Heart right ventricle (tissue), 16 donors: ENCODE data around the gene PRKAG2. TPM values are rescaled to one million over a fixed set of nuclear protein-coding genes. Genes with fewer than 3 reads are reported as not detected.
"Not testable (repeated sequence)": the region's sequence is repeated elsewhere in the genome, so short reads cannot be mapped to it uniquely, and the experiment has no call there.

Experiments
- ATAC-seq, 8 donors: fragments of 200-7000 bp; cut with Tn5 transposase; one replicate each; pipeline ENCODE4 v1.9.1; 2020; ENCODE audit warnings: mild to moderate bottlenecking in 8 of 8, moderate library complexity in 8 of 8, moderate number of reproducible peaks in 1 of 8
- DNase-seq, 2 donors: peaks; one replicate each; pipeline ENCODE4 v3.0.0-alpha.2; 2020
- H3K27ac ChIP-seq, 10 donors: fragments of 200-600 bp; sonication (generic) in 2 of 10; one replicate each; pipeline versions ENCODE4 v1.5.0 to v1.8.0; 2020 to 2022; ENCODE audit warnings: mild to moderate bottlenecking in 3 of 10
- H3K27me3 ChIP-seq, 7 donors: fragments of 200-600 bp; one replicate each; pipeline ENCODE4 v1.8.0; 2021 to 2022; ENCODE audit warnings: mild to moderate bottlenecking in 2 of 7
- H3K36me3 ChIP-seq, 9 donors: fragments of 200-600 bp; sonication (generic) in 1 of 9; one replicate each; pipeline versions ENCODE4 v1.5.0 to v1.8.0; 2020 to 2022; ENCODE audit warnings: mild to moderate bottlenecking in 2 of 9
- H3K4me1 ChIP-seq, 9 donors: fragments of 200-600 bp; sonication (generic) in 1 of 9; one replicate each; pipeline versions ENCODE4 v1.5.0 to v1.8.0; 2020 to 2022; ENCODE audit warnings: mild to moderate bottlenecking in 4 of 9
- H3K4me3 ChIP-seq, 10 donors: fragments of 200-600 bp; sonication (generic) in 2 of 10; one replicate each; pipeline versions ENCODE4 v1.5.0 to v1.8.0; 2020 to 2022; ENCODE audit warnings: mild to moderate bottlenecking in 7 of 10, moderate library complexity in 2 of 10
- H3K9me3 ChIP-seq, 11 donors: fragments of 200-600 bp in 10 of 11; sonication (generic) in 2 of 11; one replicate each; pipeline versions ENCODE4 v1.5.0 to v1.8.0; 2013 to 2022; ENCODE audit warnings: mild to moderate bottlenecking in 2 of 11, control low read depth in 1 of 11, moderate library complexity in 1 of 11
- CTCF ChIP-seq, 9 donors: fragments of 200-600 bp; sonication (generic) in 2 of 9; IDR thresholded peaks; one replicate each; pipeline versions ENCODE4 v1.5.0 to v1.8.0; 2021 to 2022; ENCODE audit warnings: antibody characterized with exemption in 9 of 9, mild to moderate bottlenecking in 5 of 9, moderate library complexity in 1 of 9
- WGBS, 2 donors: extraction: QIAGEN DNeasy Blood & Tissue Kit; methylation state at CpG; one replicate each; pipeline ENCODE4 v1.1.7; 2013; ENCODE audit warnings: inconsistent platforms in 1 of 2; 5-methylcytosine and 5-hydroxymethylcytosine counted together
- intact Hi-C, 10 donors: fragments of 100-400 bp; cut with DNase I; formaldehyde crosslinking; loops; one replicate each; pipeline versions ENCODE4 v1.11.1 to v1.14.2; 2022
- polyA plus RNA-seq, 2 donors: library from polyadenylated mRNA; stranded (reverse); fragments of 200-250 nt; gene quantifications; one replicate each; pipeline ENCODE4 v1.2.3, GENCODE V29; 2013
- total RNA-seq, 10 donors: library from RNA; stranded (reverse); fragmentation: NEBNext Ultra II Directional in 3 of 10; extraction: Animal tissue kit (Norgen Biotek cat#: 25700) in 3 of 10; gene quantifications; one replicate each; pipeline versions ENCODE4 v1.2.1 to v1.2.4, GENCODE V29; 2021 to 2023
- donor health status: Arrhythmogenic right ventricular cardiomyopathy.
- donor health status: ischemic (EF 13 %, LVEDD 7.1; RV severe dilation, severe dysfunction).
- donor health status: healthy with polysubstance abuse.
- donor health status: DM: no; HTN: yes; CAD: no.
- donor health status: DM: no; HTN: no; CAD: no.
- donor health status: ischemic (EF 25% LVEDD 6.9; RV normal size, moderate dysfunction).
- donor health status: ischemic (EF 25% LVEDD 5.7; RV mildly dilated, moderate dysfunction).
- donor health status: healthy.
- donor health status: DM: yes; HTN: yes; CAD: no.
- donor health status: Ischemic cardiomyopathy.
- donor health status: ischemic (EF 35%, LVEDD 5.7; RV mildly dilated, moderate dysfunction).
- donor health status: nonischemic (EF 11% LVEDD 7.7; RV severe dilation, severe dysfunction).
- donor health status: DM: yes; HTN: yes; CAD: no.
- donor health status: PGD.
- donor health status: ischemic (EF 29% LVEDD 5.4; RV normal size, mild dysfunction).
- donor health status: nonischemic (EF 23%, LVEDD 6.1; RV moderate dilation, normal function).

The PRKAG2 gene
- total and polyA plus RNA-seq, 12 donors = 52.4 to 156 (median 114) TPM

GRCh38 chr7:151748733-151749132, 128.2 kb downstream of the PRKAG2 start:
- Histone ChIP-seq H3K9me3 (no peaks in the 10 kb centered on the region), H3K4me1 (peaks cover 5 to 31% (median 21%) of the 10 kb centered on the region in 9 donors), H3K27ac (no peak overlapping the region), H3K4me3 (no peak overlapping the region), H3K36me3 (no peaks in the 10 kb centered on the region), H3K27me3 (no peaks in the 10 kb centered on the region)
- DNase-seq (no peak), ATAC-seq (no peak)
- intact Hi-C loops = loop anchor here in 1 of 10 donors (5.0 kb wide), 1 partner anchor 121 kb away; no protein-coding TSS in a partner anchor
- 93 to 97% methylated on average over 15 of the region's 15 CpGs for WGBS, 2 donors
- no peak for TF ChIP-seq CTCF (IDR thresholded peaks at IDR 0.05)

DNA sequence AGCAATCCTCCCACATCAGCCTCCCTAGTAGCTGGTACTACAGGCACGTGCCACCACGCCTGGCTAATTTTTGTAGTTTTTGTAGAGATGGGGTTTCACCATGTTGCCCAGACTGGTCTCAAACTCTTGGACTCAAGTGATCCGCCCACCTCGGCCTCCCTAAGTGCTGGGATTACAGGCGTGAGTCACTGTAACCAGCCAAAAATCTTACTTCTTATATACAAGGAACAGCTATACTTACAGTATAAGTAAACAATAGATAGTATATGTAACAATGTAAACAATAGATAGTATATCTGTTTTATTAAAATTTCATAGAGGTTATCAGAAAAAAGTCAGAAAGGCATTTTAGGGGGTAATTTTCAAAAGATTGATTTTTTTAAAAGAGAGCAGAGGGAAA, 128.9 kb downstream of the PRKAG2 start:
- H3K27ac ChIP-seq, H3K4me3 ChIP-seq, ATAC-seq, H3K27me3 ChIP-seq, H3K9me3 ChIP-seq, H3K36me3 ChIP-seq, DNase-seq: not testable (repeated sequence)
- 96% methylated on average over 5 of the region's 5 CpGs for WGBS, 2 donors
- intact Hi-C loops = loop anchor here in 1 of 10 donors (5.0 kb wide), 1 partner anchor 121 kb away; no protein-coding TSS in a partner anchor
- peaks cover 6 to 37% (median 28%) of the 10 kb centered on the region in 9 donors for H3K4me1 ChIP-seq

GRCh38 chr7:151745706-151746105, 131.2 kb downstream of the PRKAG2 start:
- WGBS, 2 donors = 56 to 65% methylated on average over 11 of the region's 11 CpGs
- no peaks in the 10 kb centered on the region for H3K27me3 ChIP-seq
- ATAC-seq = peak; percentile 52 to 80 (median 72)
- H3K9me3 ChIP-seq = no peaks in the 10 kb centered on the region
- intact Hi-C loops = loop anchor here in 1 of 10 donors (5.0 kb wide), 1 partner anchor 118 kb away; no protein-coding TSS in a partner anchor
- TF ChIP-seq CTCF (IDR thresholded peaks at IDR 0.05) = no peak
- H3K4me1 ChIP-seq = peaks cover 11 to 42% (median 33%) of the 10 kb centered on the region in 9 donors
- no peaks in the 10 kb centered on the region for H3K36me3 ChIP-seq
- DNase-seq = no peak
- no peak overlapping the region for H3K4me3 ChIP-seq
- H3K27ac ChIP-seq = peak overlapping the region; percentile 38 to 88 (median 78)

- DNase-seq = peak; percentile 54 to 74
- peak; percentile 66 to 95 (median 82) for ATAC-seq
- Histone ChIP-seq H3K4me3 (no peak overlapping the region), H3K9me3 (no peaks in the 10 kb centered on the region), H3K36me3 (no peaks in the 10 kb centered on the region), H3K4me1 (peaks cover 11 to 42% (median 33%) of the 10 kb centered on the region in 9 donors), H3K27me3 (no peaks in the 10 kb centered on the region), H3K27ac (peak overlapping the region; percentile 38 to 88 (median 78))
- whole genome bisulfite sequencing, 2 donors = 66 to 67% methylated on average over 33 of the region's 33 CpGs
- TF ChIP-seq CTCF (IDR thresholded peaks at IDR 0.05) = peak in 8 of 9 donors; percentile 16 to 45 (median 38)
- intact Hi-C loops = loop anchor here in 2 of 10 donors (5.0 kb wide), 2 partner anchors 43 to 118 kb away; no protein-coding TSS in a partner anchor
Measured at GRCh38 chr7:151744656-151745638, 132.0 kb downstream of the PRKAG2 start.
